Measurements from ENCODE around the gene CCDC93.

The CCDC93 gene, protein sequence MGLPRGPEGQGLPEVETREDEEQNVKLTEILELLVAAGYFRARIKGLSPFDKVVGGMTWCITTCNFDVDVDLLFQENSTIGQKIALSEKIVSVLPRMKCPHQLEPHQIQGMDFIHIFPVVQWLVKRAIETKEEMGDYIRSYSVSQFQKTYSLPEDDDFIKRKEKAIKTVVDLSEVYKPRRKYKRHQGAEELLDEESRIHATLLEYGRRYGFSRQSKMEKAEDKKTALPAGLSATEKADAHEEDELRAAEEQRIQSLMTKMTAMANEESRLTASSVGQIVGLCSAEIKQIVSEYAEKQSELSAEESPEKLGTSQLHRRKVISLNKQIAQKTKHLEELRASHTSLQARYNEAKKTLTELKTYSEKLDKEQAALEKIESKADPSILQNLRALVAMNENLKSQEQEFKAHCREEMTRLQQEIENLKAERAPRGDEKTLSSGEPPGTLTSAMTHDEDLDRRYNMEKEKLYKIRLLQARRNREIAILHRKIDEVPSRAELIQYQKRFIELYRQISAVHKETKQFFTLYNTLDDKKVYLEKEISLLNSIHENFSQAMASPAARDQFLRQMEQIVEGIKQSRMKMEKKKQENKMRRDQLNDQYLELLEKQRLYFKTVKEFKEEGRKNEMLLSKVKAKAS

DNA sequence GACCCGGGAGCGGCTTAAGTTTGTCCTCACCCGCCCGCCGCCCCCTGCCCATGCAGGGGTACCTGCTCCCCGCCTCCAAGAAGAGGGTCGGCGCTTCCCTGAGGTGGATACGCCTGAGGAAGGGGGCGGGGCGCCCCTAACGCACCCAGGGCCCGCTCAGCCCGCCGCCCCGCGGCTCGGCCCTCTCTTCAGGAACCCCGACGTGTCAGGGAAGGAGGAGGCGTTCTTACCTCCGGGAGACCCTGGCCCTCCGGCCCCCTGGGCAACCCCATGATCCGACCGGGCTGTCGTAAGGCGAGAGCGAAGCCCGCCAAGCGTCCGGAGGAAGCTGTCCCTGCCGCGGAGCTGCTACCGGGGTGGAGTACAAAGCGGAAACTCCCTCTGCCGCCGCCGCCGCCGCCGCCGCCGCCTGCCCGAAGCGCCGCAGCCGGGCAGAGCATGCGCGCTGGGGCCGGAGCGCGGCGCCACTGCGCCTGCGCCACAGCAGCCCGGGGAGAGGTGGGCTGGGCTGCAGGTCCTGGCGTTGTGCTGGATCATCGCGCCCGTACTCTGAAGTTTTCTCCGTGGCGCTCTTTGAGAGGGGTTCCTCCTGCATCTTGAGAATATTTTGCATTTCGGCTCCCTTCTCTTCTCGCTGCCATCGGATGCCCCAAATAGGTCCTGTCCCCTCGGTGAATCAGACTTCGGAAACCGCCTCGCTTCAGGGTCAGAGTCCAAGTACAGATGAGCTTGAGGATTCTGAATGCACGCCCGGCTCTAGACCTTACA lies at the start of gene CCDC93:
TSS of gene CCDC93 (minus strand) at position 347 of the 768 bp plus-strand sequence. CDS start at position 272, 75 bp downstream.
- peak; percentile 73 for DNase-seq

DNA sequence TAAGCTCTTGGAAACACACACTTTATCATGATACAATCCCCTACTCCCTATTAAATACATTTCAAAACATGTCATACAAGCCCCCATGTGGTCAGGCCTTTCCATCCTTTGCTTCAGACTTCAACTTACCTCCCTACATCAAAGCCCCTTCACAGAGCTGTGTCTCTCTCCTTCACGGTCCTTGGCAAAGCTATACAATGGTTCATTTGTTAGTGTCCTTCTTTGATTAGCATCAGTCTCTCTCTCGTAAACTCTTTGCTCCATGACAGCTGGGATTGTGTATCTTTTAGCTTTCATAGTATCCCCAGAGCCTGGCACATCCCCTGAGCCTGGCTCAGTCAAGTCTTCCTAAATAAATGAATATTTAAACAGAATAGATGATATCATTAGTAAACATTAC lies 48.8 kb upstream of the CCDC93 start:
- no peak for DNase-seq

DNA sequence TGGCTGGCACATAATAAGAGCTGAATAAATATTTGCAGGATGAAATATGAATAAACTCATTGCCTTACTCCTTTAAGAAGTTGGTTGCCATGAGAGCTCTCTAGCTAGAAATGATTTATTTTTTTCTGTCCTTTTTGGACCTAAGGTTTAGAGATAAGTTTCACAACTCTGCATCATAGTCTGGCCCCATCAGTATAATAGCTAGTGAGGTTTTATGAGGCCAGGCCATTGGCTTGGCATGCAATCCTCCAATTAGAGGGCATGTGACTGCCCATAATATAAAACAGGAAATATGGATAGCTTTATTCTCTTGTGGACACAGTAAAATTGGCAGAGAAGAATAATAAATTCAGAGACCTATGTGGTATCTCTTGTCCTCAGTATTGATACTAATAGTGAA lies 48.2 kb upstream of the CCDC93 start:
- DNase-seq, result no peak

DNA sequence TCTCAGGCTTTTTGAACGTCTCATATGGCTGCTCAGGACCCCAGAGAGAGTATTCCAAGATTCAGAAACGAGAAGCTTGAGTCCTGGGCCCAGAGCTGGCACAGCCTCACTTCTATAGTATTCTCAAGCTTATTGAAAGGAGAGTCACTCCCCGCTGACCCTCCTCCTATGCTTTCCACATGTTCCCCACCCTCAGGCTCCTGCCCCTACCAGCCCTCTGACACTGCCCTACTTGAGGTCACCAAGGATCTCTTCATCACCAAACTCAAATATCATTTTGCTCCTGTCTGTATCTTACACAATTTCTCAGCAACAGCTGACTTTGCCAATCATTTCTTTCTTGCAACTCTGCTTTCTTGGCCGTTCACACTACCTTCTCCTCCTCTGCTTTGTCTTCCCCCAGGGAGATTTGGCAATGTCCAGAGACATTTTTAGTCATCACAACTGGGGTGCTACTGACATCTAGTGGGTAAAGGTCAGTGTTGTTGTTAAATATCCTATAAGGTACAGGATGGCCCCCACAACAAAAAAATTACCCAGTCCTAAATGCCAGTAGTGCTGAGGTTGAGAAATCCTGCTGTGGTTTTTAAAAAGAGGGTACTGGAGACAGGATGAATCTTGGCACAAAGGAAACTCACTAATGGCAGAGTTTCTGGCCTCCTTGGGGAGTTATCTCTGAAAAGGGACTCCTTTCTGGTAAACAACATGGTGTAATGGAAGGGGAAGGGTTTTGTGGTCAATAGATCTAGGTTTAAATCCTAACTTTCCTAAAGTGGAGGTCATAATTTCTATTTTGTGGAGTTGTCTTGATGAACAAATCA lies 47.5 kb upstream of the CCDC93 start:
- DNase-seq, result no peak

DNA sequence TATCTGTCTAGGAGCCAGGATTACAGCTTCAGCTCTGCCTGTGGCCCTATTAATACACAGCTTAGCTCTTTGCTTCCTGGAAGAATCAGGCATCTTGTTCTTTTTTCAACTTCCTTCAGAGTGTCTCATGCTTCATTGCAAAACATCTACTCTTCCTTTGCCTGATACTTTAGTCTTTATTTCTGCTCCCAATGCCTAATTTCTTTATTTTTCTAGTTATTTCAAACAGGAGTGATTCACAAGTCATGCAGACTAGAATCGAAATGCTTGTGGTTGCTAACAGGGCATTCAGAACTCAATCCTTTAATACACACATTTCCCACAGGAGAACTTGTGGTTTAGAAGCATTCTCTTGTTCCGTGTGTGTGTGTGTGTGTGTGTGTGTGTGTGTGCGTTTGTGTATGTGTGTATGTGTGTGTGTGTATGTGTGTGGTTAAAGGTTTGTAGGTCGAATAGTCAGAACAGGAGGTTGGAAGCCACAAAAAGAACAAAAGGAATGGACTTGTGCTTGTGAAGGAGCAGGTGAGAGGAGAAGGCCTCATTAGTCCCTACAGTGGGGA lies 46.1 kb upstream of the CCDC93 start:
- DNase-seq, result no peak

DNA sequence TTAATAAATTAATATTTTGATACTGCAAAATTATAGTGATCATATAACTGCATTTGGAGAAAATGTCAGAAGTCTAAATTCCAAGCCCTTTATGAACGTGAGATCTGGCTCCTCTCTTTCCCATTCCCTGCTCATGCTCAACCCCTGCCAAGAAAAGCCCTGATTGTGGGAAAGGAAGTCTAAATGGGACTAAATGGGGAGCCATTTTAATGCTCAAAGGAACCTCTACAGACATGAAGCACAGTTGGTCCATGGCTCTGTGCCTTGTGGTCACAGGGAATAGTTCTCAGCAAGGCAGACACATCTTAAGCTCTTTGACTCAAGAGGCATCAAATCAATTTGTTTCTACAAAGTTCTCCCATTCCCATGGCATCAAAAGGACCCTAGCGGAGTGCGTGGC lies 45.1 kb upstream of the CCDC93 start:
- no peak for DNase-seq

DNA sequence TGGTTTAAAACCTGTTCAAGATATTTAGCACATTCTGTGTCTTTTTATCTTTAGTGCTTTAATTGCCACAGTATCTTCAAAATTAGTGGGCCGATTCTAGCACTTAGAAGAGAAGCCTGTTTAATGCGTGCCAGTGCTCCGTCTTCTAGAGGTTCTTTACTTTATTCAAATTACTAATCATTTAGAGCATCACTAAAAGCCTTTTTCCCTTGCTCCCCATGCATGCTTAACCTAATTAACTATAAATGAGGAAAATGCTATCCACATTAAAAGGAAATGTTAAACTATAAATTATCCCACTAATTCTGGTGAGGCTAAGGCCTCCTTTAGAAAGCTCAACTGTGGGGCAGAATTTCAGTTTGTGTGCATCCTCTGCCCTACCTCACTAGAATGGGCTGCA lies 42.9 kb upstream of the CCDC93 start:
- DNase-seq, result no peak

DNA sequence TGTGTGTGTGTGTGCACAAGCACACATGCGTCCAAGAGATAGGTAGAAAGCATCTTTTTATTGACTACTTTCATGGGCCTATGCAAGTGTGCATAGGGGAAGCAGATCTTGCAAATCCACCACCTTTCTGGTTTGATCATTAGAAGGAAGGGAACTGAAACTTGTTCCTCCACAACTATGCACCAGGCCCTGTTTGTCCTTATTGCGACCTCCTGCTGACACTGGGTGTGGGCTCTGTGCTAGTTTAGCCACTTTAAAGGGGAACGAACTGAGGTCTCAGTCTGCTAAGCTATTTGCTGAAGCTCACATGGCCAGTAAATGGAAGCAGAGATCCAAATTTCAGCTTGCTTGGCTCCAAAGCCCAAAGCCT lies 42.3 kb upstream of the CCDC93 start:
- DNase-seq, result no peak

DNA sequence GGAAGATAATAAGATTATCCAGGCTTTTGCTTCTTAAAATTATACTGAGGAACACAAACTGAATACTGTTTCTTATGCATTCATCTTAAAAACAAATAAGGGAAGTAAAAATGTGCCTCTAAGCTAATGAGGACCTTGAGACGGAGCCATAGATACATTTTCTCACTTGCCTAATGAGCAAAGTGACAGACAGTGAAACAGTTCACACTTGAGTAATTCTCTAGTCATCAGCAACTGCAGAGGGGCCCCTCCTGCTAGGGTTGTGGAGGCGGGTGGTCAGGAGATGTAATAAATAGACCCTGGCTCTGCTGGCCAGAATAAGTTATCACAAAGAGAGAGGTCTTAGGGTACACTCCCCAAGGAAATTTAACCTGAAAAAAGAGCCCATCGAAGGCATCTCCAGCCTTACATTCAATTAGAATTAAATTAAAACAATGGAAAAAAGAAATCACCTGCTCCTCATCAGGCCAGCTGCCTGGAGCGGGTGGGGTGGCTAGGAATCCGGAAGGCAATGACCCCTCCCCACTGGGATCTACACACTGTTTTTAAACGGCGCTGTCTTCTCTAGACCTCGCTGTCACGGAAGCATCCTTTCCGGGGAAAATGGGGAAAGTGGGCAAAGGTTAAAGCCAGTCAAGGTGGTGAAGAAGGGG lies 41.8 kb upstream of the CCDC93 start:
- no peak for DNase-seq

DNA sequence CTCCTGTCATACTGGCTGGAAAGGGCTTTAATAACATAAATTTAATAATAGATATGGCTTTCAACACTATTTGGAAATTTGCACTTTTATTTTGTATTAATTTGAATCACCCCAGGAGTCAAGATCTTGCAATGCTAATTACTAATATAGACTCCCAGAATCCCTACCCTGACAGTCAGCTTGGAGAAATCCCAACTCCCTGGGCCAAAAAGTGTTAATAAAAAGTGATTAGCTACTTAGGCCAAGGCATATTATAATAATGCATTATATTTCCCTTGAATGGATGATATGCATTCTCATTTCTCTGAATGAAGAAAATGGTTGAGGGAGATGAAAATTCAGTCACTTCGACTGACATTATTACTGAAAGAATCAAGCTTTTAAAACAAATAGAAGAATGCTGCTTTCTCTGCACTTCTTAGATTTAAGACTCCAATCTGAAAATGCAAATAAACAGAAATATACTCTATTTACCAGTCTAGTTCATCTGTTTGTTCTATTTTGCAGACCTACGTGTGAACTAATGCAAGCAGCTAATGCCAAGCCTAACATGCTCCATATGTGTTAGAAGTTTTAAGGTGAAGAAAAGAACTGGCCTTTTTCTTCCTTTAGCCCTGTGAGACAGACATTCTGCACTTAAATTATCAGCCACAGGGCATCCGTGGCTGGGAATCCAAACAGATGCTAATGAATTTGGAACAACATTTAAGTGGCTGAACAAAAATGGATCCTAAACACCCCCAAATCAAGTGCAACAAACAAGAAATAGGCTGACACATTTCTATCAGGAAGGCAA lies 40.5 kb upstream of the CCDC93 start:
- no peak for DNase-seq

DNA sequence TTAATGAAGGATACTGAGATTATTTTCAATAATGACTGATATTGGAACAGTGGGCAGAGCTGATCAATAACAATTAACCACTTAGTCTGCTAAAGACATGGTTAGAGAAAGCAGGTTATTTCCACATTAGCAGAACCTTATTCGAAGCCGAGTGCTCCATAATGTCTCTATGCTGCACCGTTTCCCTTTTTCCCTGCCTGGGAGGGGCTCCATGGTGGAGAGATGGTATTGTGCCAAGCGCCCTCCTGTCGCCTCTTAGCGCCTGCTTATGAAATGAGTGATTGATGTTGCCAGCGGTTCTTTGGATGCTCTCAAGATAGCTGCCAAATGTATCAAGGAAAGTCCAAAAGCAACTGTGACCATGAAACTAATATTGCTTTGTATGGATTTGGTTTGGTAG lies 39.8 kb upstream of the CCDC93 start:
- DNase-seq, result no peak

DNA sequence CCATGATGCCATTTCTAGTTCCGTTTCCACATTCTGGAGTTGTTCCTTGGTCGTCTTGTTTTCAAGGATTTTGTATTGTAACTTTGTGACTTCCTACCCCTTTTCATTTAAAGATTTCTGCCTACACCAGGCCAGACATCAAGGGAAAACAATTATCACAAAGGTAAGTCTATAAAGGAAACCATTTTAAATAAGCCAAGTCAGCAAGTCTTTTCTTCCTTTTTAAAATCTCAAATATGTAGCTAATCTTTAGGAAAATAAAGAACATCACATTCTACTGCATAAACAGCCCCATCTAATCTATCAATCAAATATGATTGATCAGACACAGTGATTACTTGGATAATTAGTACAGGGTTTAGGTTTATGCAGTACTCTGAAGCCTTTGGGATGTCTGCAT lies 38.6 kb upstream of the CCDC93 start:
- no peak for DNase-seq

DNA sequence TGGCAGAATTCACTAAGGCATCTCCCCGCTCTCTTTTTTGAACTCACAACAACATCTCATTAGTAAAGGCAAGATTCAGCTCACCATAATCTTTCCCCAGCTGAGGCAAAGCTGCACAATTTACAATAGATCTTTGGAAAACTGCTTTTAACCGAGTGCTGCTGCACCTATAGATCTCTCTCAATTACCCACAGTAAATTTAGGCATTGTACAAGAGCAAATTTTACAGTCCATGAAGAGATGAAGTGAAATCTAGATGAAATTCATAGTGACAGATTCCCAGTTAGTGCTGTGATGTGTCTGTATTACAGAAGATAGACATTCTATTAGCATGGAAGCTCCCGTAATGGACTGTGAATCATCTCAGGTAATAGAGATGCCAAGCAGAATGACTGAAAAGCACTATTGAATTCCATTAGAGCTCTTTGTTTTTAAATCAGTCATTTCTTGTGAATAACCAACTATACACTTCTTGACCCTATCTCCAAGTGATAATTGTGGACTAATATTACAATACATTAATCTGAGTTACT lies 38.0 kb upstream of the CCDC93 start:
- no peak for DNase-seq

DNA sequence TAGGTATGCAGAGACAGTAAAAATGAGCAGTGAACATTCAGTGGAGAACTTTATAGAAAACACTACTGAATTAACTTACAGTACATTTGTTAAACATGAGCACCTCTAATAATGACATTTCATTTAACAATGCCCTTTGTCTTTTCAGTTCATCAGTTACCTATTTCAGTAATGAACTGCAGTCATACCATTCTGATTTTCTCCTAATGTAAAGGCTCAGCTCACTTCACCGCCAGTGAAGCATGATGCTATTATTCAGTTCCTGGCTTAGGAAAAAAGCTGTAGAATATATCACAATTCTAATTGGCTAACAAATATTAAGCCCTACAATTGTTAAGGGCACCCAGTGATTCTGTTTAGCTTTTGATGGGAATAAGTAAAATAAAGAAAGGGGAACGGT lies 37.1 kb upstream of the CCDC93 start:
- DNase-seq, result no peak

DNA sequence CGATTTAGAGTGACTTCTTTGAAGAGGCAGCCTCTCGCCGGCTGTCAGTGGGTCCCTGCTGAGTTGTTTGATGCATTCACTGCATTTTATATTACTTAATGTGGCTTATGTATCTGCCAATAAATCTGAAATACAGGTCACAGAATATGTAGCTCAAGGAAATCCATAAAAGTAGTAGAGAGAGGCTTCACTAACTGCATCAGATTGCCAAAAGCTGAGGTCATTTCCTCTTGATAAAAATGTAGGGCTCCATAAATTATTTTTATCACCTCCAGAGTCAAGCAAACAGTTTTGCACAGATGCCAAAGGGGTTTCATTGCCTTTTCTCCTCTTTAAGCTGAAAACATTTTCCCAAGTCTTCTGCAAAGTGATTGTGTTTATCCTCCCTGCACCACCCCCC lies 36.5 kb upstream of the CCDC93 start:
- no peak for DNase-seq

DNA sequence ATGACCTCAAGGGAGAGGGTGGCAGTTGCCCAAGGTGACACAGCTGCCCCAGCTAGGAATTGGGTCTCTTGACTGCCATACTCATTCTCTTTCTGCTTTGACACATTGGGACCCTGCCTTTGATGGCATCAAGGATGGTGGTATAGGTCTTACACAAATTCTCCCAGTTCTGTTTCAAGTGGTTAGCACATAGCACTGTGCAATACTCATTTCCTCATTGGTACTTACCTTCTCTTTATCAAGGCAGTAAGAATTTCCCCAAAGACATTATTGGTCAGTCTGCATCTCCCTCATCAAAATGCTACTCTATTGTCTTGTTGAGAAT lies 35.9 kb upstream of the CCDC93 start:
- no peak for DNase-seq

DNA sequence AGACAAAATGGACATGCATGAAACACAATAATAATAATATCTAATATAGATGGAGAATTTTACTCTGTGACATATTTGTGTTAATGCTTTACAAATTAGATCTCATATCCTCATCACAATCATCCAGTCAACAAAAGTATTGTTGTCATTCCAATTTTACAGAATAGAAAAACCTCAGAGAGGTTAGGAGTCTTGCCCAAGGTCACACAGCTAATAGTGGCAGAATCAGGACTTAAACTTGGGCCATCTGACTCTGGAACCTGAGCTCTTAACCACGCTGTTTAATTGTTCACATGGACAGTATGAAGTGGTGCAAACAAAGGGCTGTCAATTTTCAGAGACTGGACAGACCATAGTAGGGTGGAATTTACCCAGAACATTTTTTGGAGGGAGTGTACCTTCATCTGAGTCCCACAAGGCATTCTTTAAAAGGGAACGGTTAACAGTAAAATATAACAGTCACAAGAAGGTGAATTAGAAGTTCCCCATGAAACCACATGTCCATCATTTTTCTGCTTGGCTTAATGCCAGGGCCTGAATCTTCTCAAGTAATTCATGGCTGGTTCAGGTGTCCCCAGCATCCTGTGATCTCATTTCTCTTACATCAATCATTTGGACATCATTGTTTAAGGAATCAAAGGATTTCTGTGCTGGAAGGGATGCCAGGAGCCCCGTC lies 35.4 kb upstream of the CCDC93 start:
- DNase-seq, result no peak

DNA sequence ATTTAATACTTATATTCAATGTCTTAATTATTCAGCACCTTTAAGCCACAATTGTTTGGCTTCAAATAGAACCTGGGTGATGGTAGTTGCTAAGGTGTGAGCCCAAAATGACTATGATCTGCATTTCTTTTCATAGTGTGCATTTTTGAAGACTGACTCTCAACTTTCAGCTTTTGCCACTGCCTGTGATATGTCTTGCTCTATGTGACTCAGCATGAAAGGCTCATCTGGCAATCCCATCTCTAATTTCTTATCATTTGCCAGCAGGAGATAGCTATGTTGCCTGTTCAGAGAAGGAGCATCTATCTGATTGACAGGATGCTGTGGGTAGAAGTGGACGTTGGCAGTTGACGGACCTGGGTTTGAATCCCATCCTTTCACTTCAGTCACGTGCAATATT lies 34.5 kb upstream of the CCDC93 start:
- no peak for DNase-seq

DNA sequence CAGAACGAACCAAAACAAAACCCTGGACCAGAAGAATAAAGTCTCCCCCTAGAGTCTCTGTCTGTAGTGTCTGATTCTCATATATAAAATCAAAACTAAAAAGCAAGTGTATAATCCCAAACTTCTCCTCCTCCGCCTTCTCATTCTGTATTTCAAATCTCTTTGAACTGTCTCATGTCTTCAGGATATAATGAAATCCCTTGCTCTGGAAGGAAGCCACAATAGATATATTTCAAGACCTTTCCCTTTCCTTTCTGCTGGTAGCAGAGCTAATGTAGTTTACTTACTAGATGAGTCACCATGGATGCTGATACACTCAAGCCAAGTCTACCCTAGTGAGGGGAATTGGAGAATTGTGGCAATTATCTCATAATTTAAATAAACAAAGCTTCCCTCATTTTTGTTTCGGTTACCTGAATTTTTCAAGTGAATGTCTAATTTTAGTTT lies 33.5 kb upstream of the CCDC93 start:
- no peak for DNase-seq

DNA sequence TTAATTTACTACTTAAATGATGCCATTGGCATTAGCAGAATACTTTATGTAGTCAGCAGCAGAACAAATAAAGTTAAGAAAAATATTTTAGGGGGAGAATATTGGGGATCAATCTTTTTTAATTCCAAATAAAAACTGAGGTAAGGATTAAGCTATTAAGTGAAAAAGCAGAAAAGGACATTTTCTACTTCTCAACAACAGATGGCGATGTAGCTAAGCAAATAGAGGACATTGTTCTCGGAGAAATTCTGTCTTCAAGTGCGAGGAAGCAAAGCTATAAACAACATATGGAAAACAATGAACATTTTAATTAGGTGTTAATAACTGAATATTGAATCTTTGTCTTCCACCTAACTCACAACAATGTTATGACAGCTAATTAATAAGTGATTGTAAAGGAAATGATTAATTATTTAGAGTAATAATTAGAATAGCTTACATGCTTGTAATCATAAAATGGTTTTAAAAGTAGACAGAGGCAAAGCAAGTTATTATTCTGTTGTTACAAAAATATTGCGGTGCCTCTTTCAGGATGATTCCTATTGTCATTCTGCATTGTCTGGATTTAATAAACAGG lies 32.9 kb upstream of the CCDC93 start:
- no peak for DNase-seq
